A172 (cell line): ENCODE data around the gene WDR81. TPM values are rescaled to one million over a fixed set of nuclear protein-coding genes. Genes with fewer than 3 reads are reported as not detected.
A peak's percentile ranks its signal among the peaks of the same experiment; 100 is the strongest.
"Not testable (repeated sequence)": the region's sequence is repeated elsewhere in the genome, so short reads cannot be mapped to it uniquely, and the experiment has no call there.

Experiments used
- DNase-seq: peaks from one replicate; pipeline ENCODE4 v3.0.0-alpha.2; 2015; ENCODE audit warnings: low spot score
- total RNA-seq: library from RNA; depleted of rRNA; stranded (reverse); fragments of >200 nt; shearing (Covaris generic); gene quantifications from 2 replicates; pipeline ENCODE4 v1.2.3, GENCODE V29; 2014

Gene WDR81
- total RNA-seq, 1 experiment from 2014 or later, result 22.2 TPM

GRCh38 chr17:1730326-1731193, 6.1 kb downstream of the WDR81 start:
- peak; percentile 83 for DNase-seq

GRCh38 chr17:1731194-1731506, 6.6 kb downstream of the WDR81 start:
- DNase-seq, result no peak

GRCh38 chr17:1732241-1732832, 7.8 kb downstream of the WDR81 start:
- DNase-seq, result no peak

GRCh38 chr17:1732833-1733321, 8.4 kb downstream of the WDR81 start:
- no peak for DNase-seq

- no peak for DNase-seq
Observed at GRCh38 chr17:1733759-1734158, 9.3 kb downstream of the WDR81 start.

GRCh38 chr17:1735418-1735817, 10.9 kb downstream of the WDR81 start:
- DNase-seq, result no peak

- DNase-seq, result no peak
Observed at GRCh38 chr17:1735834-1736347, 11.4 kb downstream of the WDR81 start.

GRCh38 chr17:1736348-1737281, 12.1 kb downstream of the WDR81 start:
- DNase-seq, result peak; percentile 64

- no peak for DNase-seq
Observed at GRCh38 chr17:1737531-1738291, 13.2 kb downstream of the WDR81 start.

- not testable (repeated sequence) for DNase-seq
Observed at GRCh38 chr17:1741899-1742298, 17.4 kb downstream of the WDR81 start.

- DNase-seq, result no peak
Observed at GRCh38 chr17:1742371-1743087, 18.0 kb downstream of the WDR81 start, which contains the start of gene SERPINF2. Gene SERPINF2 (plus strand): TSS chr17:1742871. CDS start chr17:1744996, 2,125 bp downstream.

- DNase-seq, result no peak
Observed at GRCh38 chr17:1743088-1743439, 18.6 kb downstream of the WDR81 start.

- DNase-seq, result no peak
Observed at GRCh38 chr17:1744551-1745512, 20.3 kb downstream of the WDR81 start.

- no peak for DNase-seq
Observed at GRCh38 chr17:1745513-1746020, 21.1 kb downstream of the WDR81 start.

- DNase-seq, result no peak
Observed at GRCh38 chr17:1746975-1747543, 22.6 kb downstream of the WDR81 start.

GRCh38 chr17:1750628-1751027, 26.1 kb downstream of the WDR81 start:
- DNase-seq, result no peak

- DNase-seq, result peak; percentile 61
Observed at GRCh38 chr17:1752425-1753262, 28.1 kb downstream of the WDR81 start.
